GM23338 (cell line): Measurements from ENCODE around the gene CDON. TPM values are rescaled to one million over a fixed set of nuclear protein-coding genes. Genes with fewer than 3 reads are reported as not detected.
"Not testable (repeated sequence)": the region's sequence is repeated elsewhere in the genome, so short reads cannot be mapped to it uniquely, and the experiment has no call there.

ENCODE experiments used
- ATAC-seq: fragments of 200-7000 bp; cut with Tn5 transposase; 3 replicates; pipeline ENCODE4 v1.9.1; 2020
- DNase-seq: peaks from one replicate; pipeline ENCODE4 v3.0.0-alpha.2; 2015; ENCODE audit warnings: low spot score
- H2AFZ ChIP-seq: fragments of 200-600 bp; sonication (generic); 2 replicates; pipeline ENCODE4 v1.8.0; 2016; ENCODE audit warnings: antibody characterized with exemption, mild to moderate bottlenecking, moderate library complexity
- H3F3A ChIP-seq: fragments of 200-600 bp; sonication (generic); replicated peaks from 2 replicates; pipeline ENCODE4 v1.8.0; 2017; ENCODE audit warnings: antibody characterized with exemption, mixed run types, low read depth
- H3K27ac ChIP-seq: fragments of 200-600 bp; sonication (generic); 2 replicates; pipeline ENCODE4 v1.6.1; 2016; ENCODE audit warnings: low read depth
- H3K27me3 ChIP-seq: fragments of 200-600 bp; sonication (generic); 2 replicates; pipeline ENCODE4 v1.8.0; 2016; ENCODE audit warnings: mild to moderate bottlenecking, mixed run types, moderate library complexity; ENCODE audit not compliant: insufficient read depth
- H3K36me3 ChIP-seq: fragments of 200-600 bp; sonication (generic); 2 replicates; pipeline ENCODE4 v1.8.0; 2016; ENCODE audit warnings: mild to moderate bottlenecking; ENCODE audit not compliant: insufficient read depth
- H3K4me1 ChIP-seq: fragments of 200-600 bp; sonication (generic); 2 replicates; pipeline ENCODE4 v1.8.0; 2016; ENCODE audit warnings: mild to moderate bottlenecking, moderate library complexity; ENCODE audit not compliant: insufficient read depth
- H3K4me2 ChIP-seq: fragments of 200-600 bp; sonication (generic); 2 replicates; pipeline ENCODE4 v1.7.1; 2017; ENCODE audit warnings: mixed run types
- H3K4me3 ChIP-seq: fragments of 200-600 bp; sonication (generic); 2 replicates; pipeline ENCODE4 v1.6.1; 2016; ENCODE audit warnings: mixed run types
- H3K79me2 ChIP-seq: fragments of 200-600 bp; sonication (generic); replicated peaks from 2 replicates; pipeline ENCODE4 v1.8.0; 2017; ENCODE audit warnings: mild to moderate bottlenecking; ENCODE audit not compliant: insufficient read depth
- H3K9me2 ChIP-seq: fragments of 200-600 bp; sonication (generic); 2 replicates; pipeline ENCODE4 v1.8.0; 2017; ENCODE audit not compliant: insufficient read depth
- H4K20me1 ChIP-seq: fragments of 200-600 bp; sonication (generic); replicated peaks from 2 replicates; pipeline ENCODE4 v1.8.0; 2017; ENCODE audit warnings: mild to moderate bottlenecking; ENCODE audit not compliant: insufficient read depth
- H3K27ac Mint-ChIP-seq: 2 replicates; pipeline ENCODE4 v1.8.0; 2020; ENCODE audit warnings: inconsistent platforms, mild to moderate bottlenecking, moderate library complexity, mixed read lengths
- H3K27me3 Mint-ChIP-seq: 3 replicates; pipeline ENCODE4 v1.8.0; 2022; ENCODE audit warnings: low read depth, mild to moderate bottlenecking, moderate library complexity, mixed read lengths, inconsistent platforms; ENCODE audit not compliant: insufficient read depth, poor library complexity
- H3K36me3 Mint-ChIP-seq: 3 replicates; pipeline ENCODE4 v1.8.0; 2021; ENCODE audit warnings: low read depth, mild to moderate bottlenecking, inconsistent platforms, moderate library complexity, mixed read lengths
- H3K4me1 Mint-ChIP-seq: 3 replicates; pipeline ENCODE4 v1.8.0; 2020; ENCODE audit warnings: mild to moderate bottlenecking, inconsistent platforms, mixed read lengths
- H3K4me3 Mint-ChIP-seq: 3 replicates; pipeline ENCODE4 v1.8.0; 2021; ENCODE audit warnings: moderate library complexity, mild to moderate bottlenecking, inconsistent platforms, mixed read lengths
- H3K9me3 Mint-ChIP-seq: 3 replicates; pipeline ENCODE4 v1.8.0; 2020; ENCODE audit warnings: moderate library complexity, mild to moderate bottlenecking, inconsistent platforms, mixed read lengths
- EZH2 ChIP-seq: fragments of 200-600 bp; sonication (generic); IDR thresholded peaks from one replicate; pipeline ENCODE4 v1.8.0; 2017; ENCODE audit warnings: antibody characterized with exemption, mild to moderate bottlenecking, low read depth; ENCODE audit not compliant: unreplicated experiment
- JUNB ChIP-seq: IDR thresholded peaks from one replicate; pipeline ENCODE4 v1.6.1; 2016; ENCODE audit warnings: antibody characterized with exemption; ENCODE audit not compliant: unreplicated experiment
- NANOG ChIP-seq: IDR thresholded peaks from 2 replicates; pipeline ENCODE4 v1.6.1; 2016; ENCODE audit warnings: antibody characterized with exemption, borderline replicate concordance
- REST ChIP-seq: IDR thresholded peaks from one replicate; pipeline ENCODE4 v1.6.1; 2018; ENCODE audit warnings: antibody characterized with exemption; ENCODE audit not compliant: unreplicated experiment
- STAT1 ChIP-seq: IDR thresholded peaks from one replicate; pipeline ENCODE4 v1.6.1; 2016; ENCODE audit warnings: antibody characterized with exemption; ENCODE audit not compliant: unreplicated experiment
- ZNF114 ChIP-seq: fragments of 250-450 bp; sonication (Bioruptor Pico); IDR thresholded peaks from 2 replicates; pipeline ENCODE4 v1.5.0; 2020; ENCODE audit warnings: mild to moderate bottlenecking, moderate library complexity
- ZNF331 ChIP-seq: fragments of 250-450 bp; sonication (Bioruptor Pico); IDR thresholded peaks from 2 replicates; pipeline ENCODE4 v1.5.0; 2020; ENCODE audit warnings: low read depth, mild to moderate bottlenecking, moderate library complexity
- polyA plus RNA-seq: library from polyadenylated mRNA; unstranded; fragments of >200 nt; fragmentation: Nextera tagmentation; extraction: Ambion mirVana; gene quantifications from 2 replicates; pipeline ENCODE4 v1.2.1, GENCODE V29; 2016
- total RNA-seq: library from RNA; depleted of rRNA; stranded (reverse); fragments of >200 nt; shearing (Covaris generic); gene quantifications from 2 replicates; pipeline ENCODE4 v1.2.3, GENCODE V29; 2014

CDON gene
- total and polyA plus RNA-seq, 2 experiments from 2014 or later = 4.1 to 35.5 TPM

GRCh38 chr11:125987066-125987641 is 75.5 kb downstream of the CDON start:
- no peaks in the 10 kb centered on the region for H3K4me1 Mint-ChIP-seq
- Histone ChIP-seq H3K27me3 (no peaks in the 10 kb centered on the region), H3K4me1 (no peaks in the 10 kb centered on the region), H3K4me2 (no peak overlapping the region), H3K36me3 (peaks cover 6% of the 10 kb centered on the region; the same call in 1 of the 2 replicates), H3F3A (no peaks in the 10 kb centered on the region), H3K9me2 (no peaks in the 10 kb centered on the region), H3K27ac (no peak overlapping the region), H4K20me1 (peaks cover 2% of the 10 kb centered on the region; the same call in 1 of the 2 replicates), H3K4me3 (no peak overlapping the region), H3K79me2 (no peaks in the 10 kb centered on the region), H2AFZ (no peak overlapping the region)
- H3K27ac Mint-ChIP-seq = no peak overlapping the region
- no peak for TF ChIP-seq JUNB
- DNase-seq (no peak), ATAC-seq (no peak)
- H3K27me3 Mint-ChIP-seq = no peaks in the 10 kb centered on the region
- H3K4me3 Mint-ChIP-seq = no peak overlapping the region
- H3K36me3 Mint-ChIP-seq = peaks cover 23% of the 10 kb centered on the region; the same call in 2 of the 3 replicates
- no peaks in the 10 kb centered on the region for H3K9me3 Mint-ChIP-seq

- H3K79me2 ChIP-seq, H3K36me3 ChIP-seq, H3K27me3 ChIP-seq, H2AFZ ChIP-seq, ATAC-seq, H3K4me3 Mint-ChIP-seq, H3K9me2 ChIP-seq, H3K4me1 Mint-ChIP-seq, H3F3A ChIP-seq, H3K4me1 ChIP-seq, H3K4me2 ChIP-seq, H3K27ac ChIP-seq, H3K4me3 ChIP-seq, H3K9me3 Mint-ChIP-seq, H3K27me3 Mint-ChIP-seq, H4K20me1 ChIP-seq, DNase-seq, H3K27ac Mint-ChIP-seq: not testable (repeated sequence)
- H3K36me3 Mint-ChIP-seq = peaks cover 23% of the 10 kb centered on the region; the same call in 2 of the 3 replicates
These were observed 76.7 kb downstream of the CDON start for GRCh38 chr11:125985956-125986355.

- no peaks in the 10 kb centered on the region for H3K9me3 Mint-ChIP-seq
- ATAC-seq (no peak), DNase-seq (no peak)
- no peak overlapping the region for H3K4me3 Mint-ChIP-seq
- Histone ChIP-seq H2AFZ (no peak overlapping the region), H3F3A (no peaks in the 10 kb centered on the region), H4K20me1 (no peaks in the 10 kb centered on the region; the same call in 1 of the 2 replicates), H3K27ac (no peak overlapping the region), H3K4me1 (0 out of 2 replicates have a peak, but pooled peaks cover 10% of the 10 kb centered on the region), H3K4me3 (no peak overlapping the region), H3K4me2 (no peak overlapping the region), H3K9me2 (no peaks in the 10 kb centered on the region), H3K27me3 (no peaks in the 10 kb centered on the region), H3K36me3 (peaks cover 6% of the 10 kb centered on the region; the same call in 1 of the 2 replicates), H3K79me2 (no peaks in the 10 kb centered on the region)
- H3K27me3 Mint-ChIP-seq = no peaks in the 10 kb centered on the region
- peaks cover 19% of the 10 kb centered on the region; the same call in 2 of the 3 replicates for H3K36me3 Mint-ChIP-seq
- TF ChIP-seq ZNF114 (CRISPR knock-in tag) (no peak), STAT1 (no peak), EZH2 (no peak), ZNF331 (CRISPR knock-in tag) (no peak), NANOG (no peak), REST (no peak)
- H3K27ac Mint-ChIP-seq = no peak overlapping the region
- peaks cover 25% of the 10 kb centered on the region for H3K4me1 Mint-ChIP-seq
These were observed 80.3 kb downstream of the CDON start for GRCh38 chr11:125982348-125982730.
